GM12874 (cell line): ENCODE data around the gene ACACB.

Experiments
- TF ChIP-seq, protein P1 (sequence below): IDR thresholded peaks from 2 replicates; pipeline ENCODE4 v1.5.1; 2011; ENCODE audit warnings: low read depth, mild to moderate bottlenecking, control low read depth, low read length, moderate library complexity; ENCODE audit not compliant: insufficient read depth

The ACACB gene

DNA sequence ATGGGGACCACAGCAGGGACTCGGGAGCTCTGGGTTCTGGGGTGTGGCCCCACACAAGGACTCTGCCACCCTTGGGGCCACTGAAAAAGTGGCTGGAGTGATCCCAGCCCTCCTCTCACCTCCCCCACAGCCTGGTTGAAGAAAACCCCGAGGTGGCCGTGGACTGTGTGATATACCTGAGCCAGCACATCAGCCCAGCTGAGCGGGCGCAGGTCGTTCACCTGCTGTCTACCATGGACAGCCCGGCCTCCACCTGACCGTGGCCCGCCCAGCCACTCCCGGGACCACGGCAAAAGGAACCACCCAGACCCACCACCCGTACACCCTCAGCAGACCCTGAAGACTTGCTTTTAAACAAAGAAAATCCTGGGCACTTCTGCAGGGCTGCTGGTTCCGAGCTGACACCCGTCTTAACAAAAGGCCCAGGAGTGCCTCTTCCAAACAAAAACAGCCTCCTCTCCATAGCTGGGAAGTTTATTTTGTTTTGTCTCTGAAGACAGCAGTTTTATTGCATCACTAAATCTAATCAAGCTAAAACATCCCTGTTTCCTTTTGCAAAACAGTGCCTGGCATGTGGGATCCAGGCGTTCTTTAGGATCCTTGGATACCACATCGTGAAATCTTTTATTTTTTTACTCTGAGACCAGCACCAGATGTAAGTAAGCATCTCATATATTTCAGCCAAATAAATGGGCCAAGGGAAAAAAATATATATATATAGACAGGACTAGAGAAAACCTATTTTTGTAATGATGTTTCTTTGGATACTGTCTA is 149.9 kb downstream of the ACACB start:
- TF ChIP-seq, protein P1, sequence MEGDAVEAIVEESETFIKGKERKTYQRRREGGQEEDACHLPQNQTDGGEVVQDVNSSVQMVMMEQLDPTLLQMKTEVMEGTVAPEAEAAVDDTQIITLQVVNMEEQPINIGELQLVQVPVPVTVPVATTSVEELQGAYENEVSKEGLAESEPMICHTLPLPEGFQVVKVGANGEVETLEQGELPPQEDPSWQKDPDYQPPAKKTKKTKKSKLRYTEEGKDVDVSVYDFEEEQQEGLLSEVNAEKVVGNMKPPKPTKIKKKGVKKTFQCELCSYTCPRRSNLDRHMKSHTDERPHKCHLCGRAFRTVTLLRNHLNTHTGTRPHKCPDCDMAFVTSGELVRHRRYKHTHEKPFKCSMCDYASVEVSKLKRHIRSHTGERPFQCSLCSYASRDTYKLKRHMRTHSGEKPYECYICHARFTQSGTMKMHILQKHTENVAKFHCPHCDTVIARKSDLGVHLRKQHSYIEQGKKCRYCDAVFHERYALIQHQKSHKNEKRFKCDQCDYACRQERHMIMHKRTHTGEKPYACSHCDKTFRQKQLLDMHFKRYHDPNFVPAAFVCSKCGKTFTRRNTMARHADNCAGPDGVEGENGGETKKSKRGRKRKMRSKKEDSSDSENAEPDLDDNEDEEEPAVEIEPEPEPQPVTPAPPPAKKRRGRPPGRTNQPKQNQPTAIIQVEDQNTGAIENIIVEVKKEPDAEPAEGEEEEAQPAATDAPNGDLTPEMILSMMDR: no peak

DNA sequence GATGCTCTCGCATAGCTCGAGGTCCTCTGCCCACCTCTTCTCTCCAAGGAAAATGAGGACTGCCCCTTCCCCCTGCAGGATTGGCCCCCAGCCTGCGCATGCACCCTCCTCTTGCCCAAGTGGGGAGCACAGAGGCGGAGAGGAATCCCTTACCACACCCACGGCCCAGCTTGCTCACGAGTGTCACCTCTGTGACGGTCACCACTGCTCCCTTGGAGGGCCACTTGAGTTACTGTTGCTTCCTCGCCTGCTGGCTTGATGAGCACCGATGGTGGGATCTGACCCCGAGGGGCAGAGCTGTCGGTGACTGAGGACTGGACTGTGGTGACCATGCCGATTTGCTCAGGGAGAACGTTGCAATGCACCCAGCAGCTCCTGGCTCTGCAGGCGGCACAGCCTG is 151.0 kb downstream of the ACACB start:
- TF ChIP-seq, protein P1: no peak

DNA sequence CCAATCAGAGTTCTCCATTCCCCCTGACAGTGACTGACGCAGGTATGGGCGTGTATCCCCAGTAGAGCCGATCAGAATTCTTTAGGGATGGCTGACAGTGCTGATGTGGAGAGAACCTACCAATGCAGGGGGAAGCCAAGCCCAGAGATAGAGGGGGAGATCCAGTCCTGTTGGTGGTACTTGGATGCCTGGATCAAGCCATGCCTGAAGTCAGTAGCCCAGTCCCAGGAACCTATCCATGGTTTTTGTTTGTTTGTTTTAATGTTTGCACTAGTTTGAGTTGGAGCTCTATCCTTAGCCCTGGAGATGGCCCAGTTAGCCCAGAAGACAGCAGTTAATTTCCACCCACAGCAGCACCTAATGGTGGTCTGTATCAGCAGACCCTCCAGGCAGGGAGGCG is 152.5 kb downstream of the ACACB start:
- TF ChIP-seq, protein P1: no peak

DNA sequence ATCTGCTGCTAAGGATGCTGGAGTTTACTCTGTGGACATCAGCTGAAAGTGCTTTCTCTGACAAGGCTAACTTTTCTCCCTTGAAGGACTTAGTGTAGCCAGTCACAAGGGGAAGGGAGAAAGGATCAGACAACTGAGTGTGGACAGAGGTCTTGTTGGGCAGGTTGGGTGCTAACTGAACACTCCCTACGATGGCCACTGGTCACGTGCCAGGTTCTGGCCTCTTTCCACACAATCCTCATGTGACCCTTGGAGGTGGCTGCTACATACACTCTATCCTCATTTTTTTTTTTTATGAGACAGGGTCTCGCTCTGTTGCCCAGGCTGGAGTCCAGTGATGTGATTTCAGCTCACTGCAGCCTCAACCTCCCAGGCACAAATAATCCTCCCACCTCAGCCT is 153.0 kb downstream of the ACACB start:
- TF ChIP-seq, protein P1: no peak

DNA sequence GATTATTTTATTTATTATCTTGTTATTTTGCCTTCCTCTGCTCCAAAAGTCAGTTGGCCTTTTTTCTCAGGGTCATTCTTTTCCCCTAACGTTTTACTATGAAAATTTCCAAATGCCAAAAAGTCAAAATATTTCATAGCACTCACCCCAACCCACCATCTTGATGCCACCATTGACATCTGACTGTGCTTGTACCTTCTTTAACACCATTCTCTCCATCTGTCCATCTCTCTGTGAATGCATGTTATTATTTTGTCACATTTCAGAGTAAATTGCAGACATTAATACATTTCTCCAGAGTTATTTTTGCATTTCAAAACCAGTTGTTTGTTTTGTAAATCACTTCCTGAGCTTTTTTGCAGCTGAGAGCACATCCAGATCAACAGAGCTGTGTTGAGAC is 154.1 kb downstream of the ACACB start:
- TF ChIP-seq, protein P1: no peak

DNA sequence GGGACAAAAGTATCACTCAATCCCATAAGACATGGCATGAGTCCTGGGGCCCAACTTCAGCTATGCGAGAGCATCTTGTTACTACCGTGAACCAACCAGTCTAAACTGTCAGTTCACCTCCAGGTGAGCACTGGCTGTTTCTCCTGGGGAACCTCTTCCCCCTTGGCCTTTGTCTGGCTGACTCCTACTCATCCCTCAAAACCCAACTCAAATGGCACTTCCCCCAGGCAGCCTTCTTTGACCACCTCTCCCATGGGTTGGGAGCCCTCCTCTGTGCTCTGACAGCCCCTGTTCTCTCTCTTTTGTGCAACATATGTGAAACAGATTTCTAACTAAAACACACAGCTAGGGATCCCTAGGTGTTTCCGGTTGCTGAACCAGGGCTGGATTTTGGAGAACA is 155.0 kb downstream of the ACACB start:
- TF ChIP-seq, protein P1: no peak

DNA sequence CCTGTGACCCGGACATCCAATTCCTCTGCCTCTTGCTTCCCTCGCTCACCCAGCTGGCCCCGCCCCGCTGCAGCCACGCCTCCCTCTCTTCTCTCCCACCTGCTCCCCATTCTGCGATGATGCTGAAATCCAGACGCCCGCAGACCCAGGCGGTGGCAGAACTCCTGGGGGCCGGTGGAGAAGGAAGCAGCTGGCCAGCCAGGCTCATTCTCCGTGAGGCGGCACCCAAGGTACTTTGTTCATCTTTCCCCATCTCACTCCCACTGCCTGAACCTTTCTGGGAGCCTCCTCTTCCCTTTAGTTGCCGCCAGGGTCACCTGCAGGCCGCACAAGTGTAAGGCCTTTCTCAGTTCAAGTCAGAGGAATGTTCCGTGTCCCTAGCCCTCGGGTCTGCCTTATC is 157.0 kb downstream of the ACACB start:
- TF ChIP-seq, protein P1: no peak

DNA sequence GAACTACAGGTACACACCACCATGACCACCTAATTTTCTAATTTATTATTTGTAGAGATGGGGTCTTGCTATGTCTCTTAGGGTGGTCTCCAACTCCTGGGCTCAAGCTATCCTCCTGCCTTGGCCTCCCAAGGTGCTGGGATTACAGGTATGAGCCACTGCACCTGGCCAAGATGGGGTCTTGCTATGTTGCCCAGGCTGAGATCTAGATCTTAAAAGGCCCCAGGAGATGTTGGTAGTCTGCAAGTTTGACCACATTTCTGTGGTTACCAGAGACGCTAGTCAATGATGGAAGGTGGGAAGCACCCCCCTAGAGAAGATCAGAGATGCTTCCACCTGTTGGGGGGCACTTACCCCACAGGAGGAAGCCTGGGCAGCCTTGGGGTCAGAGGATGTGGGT is 158.0 kb downstream of the ACACB start:
- TF ChIP-seq, protein P1: no peak
